ENCODE results near the gene WNT6. TPM values are rescaled to one million over a fixed set of nuclear protein-coding genes. Genes with fewer than 3 reads are reported as not detected.

Gene WNT6
- total and polyA plus RNA-seq, 10 of the 15 experiments (the other 5 are each of a cell fraction or from before 2014, with no cell fraction given), result 0.11 to 0.44 (median 0.22) TPM; not detected in 5

DNA sequence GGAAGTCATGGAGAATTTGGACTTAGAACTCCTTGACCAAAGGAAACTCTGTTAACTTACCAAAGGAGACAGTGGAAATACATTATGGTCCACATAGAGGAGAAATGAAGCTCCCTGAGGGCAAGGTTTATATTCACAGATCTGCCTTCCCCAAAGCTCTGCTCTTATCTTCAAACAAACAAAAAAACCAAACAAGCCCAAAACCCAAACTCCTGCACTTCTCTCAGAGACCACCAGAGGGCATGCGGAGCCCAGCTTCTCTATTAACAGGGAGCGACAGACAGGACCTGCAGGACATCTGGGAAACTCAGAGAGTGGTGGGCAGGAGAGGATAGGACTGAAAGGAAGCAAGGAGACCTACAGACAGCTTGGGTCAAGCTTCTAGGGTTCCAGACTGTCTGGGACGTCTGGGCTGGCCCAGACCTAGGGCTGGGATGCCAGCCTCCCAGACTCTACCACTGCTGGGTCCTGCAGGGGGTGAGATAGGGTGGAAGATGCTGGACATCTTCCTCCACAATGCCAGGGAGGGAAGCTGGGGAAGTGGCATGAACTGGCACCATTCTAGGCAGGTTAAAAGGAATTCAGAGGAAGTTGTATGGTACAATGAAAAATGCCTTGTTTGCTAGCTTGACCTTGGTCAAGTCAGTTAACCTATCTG is 17.1 kb downstream of the WNT6 start (continued):
- TF ChIP-seq ZNF207 (IDR thresholded peaks at IDR 0.05; ENCODE audit: borderline replicate concordance) (0 out of 2 replicates have a peak, but pooled peaks have one; percentile 41), NBN (IDR thresholded peaks at IDR 0.05) (0 out of 2 replicates have a peak, but pooled peaks have one; percentile 48), JUNB (IDR thresholded peaks at IDR 0.05) (no peak), ESRRA (IDR thresholded peaks at IDR 0.05; ENCODE audit: low read length) (no peak), TCF12 (IDR thresholded peaks at IDR 0.05; ENCODE audit: low read depth, low read length) (no peak), PAX8 (IDR thresholded peaks at IDR 0.05) (no peak), BCL11A (IDR thresholded peaks at IDR 0.05; ENCODE audit: low read depth, low read length) (no peak), STAT1 (conservative IDR thresholded peaks at IDR 0.05) (no peak), IKZF1 (conservative IDR thresholded peaks at IDR 0.05) (no peak; the same call in 1 of the 2 replicates), SMC3 (IDR thresholded peaks at IDR 0.05; ENCODE audit: borderline replicate concordance, low read length) (peak; percentile 100), PAX5 (IDR thresholded peaks at IDR 0.05; ENCODE audit: borderline replicate concordance, low read depth, low read length) (no peak), FOS (IDR thresholded peaks at IDR 0.05; ENCODE audit: borderline replicate concordance, extremely low read depth, insufficient read length) (no peak), KDM1A (IDR thresholded peaks at IDR 0.05; ENCODE audit: borderline replicate concordance) (no peak), HDAC6 (IDR thresholded peaks at IDR 0.05; ENCODE audit: unreplicated experiment) (no peak), HDAC2 (IDR thresholded peaks at IDR 0.05) (no peak), HCFC1 (IDR thresholded peaks at IDR 0.05; ENCODE audit: low read length) (no peak), RFX5 (IDR thresholded peaks at IDR 0.05; ENCODE audit: low read depth, low read length) (no peak), MYB (IDR thresholded peaks at IDR 0.05; ENCODE audit: borderline replicate concordance, low read depth, low read length) (no peak), RB1 (IDR thresholded peaks at IDR 0.05; ENCODE audit: borderline replicate concordance) (no peak; the same call in 1 of the 2 replicates), CHD1 (IDR thresholded peaks at IDR 0.05; ENCODE audit: low read depth, low read length) (no peak), CEBPB (IDR thresholded peaks at IDR 0.05; ENCODE audit: borderline replicate concordance in 1 of 2, low read depth in 2 of 2, low read length in 2 of 2) (no peak), TCF3 (IDR thresholded peaks at IDR 0.05; ENCODE audit: borderline replicate concordance, insufficient read depth, low read depth, low read length) (no peak), NR2F1 (conservative IDR thresholded peaks at IDR 0.05) (no peak), RBBP5 (conservative IDR thresholded peaks at IDR 0.05) (no peak), BRCA1 (IDR thresholded peaks at IDR 0.05; ENCODE audit: low read depth, low read length) (no peak)
- TF ChIP-seq, protein P1, sequence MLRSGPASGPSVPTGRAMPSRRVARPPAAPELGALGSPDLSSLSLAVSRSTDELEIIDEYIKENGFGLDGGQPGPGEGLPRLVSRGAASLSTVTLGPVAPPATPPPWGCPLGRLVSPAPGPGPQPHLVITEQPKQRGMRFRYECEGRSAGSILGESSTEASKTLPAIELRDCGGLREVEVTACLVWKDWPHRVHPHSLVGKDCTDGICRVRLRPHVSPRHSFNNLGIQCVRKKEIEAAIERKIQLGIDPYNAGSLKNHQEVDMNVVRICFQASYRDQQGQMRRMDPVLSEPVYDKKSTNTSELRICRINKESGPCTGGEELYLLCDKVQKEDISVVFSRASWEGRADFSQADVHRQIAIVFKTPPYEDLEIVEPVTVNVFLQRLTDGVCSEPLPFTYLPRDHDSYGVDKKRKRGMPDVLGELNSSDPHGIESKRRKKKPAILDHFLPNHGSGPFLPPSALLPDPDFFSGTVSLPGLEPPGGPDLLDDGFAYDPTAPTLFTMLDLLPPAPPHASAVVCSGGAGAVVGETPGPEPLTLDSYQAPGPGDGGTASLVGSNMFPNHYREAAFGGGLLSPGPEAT (IDR thresholded peaks at IDR 0.05; ENCODE audit: low read depth), result 0 out of 2 replicates have a peak, but pooled peaks have one; percentile 16
- TF ChIP-seq, protein P2, sequence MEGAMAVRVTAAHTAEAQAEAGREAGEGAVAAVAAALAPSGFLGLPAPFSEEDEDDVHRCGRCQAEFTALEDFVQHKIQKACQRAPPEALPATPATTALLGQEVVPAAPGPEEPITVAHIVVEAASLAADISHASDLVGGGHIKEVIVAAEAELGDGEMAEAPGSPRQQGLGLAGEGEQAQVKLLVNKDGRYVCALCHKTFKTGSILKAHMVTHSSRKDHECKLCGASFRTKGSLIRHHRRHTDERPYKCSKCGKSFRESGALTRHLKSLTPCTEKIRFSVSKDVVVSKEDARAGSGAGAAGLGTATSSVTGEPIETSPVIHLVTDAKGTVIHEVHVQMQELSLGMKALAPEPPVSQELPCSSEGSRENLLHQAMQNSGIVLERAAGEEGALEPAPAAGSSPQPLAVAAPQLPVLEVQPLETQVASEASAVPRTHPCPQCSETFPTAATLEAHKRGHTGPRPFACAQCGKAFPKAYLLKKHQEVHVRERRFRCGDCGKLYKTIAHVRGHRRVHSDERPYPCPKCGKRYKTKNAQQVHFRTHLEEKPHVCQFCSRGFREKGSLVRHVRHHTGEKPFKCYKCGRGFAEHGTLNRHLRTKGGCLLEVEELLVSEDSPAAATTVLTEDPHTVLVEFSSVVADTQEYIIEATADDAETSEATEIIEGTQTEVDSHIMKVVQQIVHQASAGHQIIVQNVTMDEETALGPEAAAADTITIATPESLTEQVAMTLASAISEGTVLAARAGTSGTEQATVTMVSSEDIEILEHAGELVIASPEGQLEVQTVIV (IDR thresholded peaks at IDR 0.05; ENCODE audit: borderline replicate concordance, partially characterized antibody), result no peak
- TF ChIP-seq, protein P3, sequence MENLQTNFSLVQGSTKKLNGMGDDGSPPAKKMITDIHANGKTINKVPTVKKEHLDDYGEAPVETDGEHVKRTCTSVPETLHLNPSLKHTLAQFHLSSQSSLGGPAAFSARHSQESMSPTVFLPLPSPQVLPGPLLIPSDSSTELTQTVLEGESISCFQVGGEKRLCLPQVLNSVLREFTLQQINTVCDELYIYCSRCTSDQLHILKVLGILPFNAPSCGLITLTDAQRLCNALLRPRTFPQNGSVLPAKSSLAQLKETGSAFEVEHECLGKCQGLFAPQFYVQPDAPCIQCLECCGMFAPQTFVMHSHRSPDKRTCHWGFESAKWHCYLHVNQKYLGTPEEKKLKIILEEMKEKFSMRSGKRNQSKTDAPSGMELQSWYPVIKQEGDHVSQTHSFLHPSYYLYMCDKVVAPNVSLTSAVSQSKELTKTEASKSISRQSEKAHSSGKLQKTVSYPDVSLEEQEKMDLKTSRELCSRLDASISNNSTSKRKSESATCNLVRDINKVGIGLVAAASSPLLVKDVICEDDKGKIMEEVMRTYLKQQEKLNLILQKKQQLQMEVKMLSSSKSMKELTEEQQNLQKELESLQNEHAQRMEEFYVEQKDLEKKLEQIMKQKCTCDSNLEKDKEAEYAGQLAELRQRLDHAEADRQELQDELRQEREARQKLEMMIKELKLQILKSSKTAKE (IDR thresholded peaks at IDR 0.05; ENCODE audit: low read depth, poor library complexity, severe bottlenecking), result peak; percentile 38
